GM21576 (cell line): ENCODE results near the gene ATP11B.

Source experiments
- ATAC-seq: cut with Tn5 transposase; IDR thresholded peaks from one replicate; pipeline ENCODE4 v1.9.1; 2021; ENCODE audit warnings: mild to moderate bottlenecking, moderate library complexity; ENCODE audit not compliant: unreplicated experiment

The ATP11B gene

DNA sequence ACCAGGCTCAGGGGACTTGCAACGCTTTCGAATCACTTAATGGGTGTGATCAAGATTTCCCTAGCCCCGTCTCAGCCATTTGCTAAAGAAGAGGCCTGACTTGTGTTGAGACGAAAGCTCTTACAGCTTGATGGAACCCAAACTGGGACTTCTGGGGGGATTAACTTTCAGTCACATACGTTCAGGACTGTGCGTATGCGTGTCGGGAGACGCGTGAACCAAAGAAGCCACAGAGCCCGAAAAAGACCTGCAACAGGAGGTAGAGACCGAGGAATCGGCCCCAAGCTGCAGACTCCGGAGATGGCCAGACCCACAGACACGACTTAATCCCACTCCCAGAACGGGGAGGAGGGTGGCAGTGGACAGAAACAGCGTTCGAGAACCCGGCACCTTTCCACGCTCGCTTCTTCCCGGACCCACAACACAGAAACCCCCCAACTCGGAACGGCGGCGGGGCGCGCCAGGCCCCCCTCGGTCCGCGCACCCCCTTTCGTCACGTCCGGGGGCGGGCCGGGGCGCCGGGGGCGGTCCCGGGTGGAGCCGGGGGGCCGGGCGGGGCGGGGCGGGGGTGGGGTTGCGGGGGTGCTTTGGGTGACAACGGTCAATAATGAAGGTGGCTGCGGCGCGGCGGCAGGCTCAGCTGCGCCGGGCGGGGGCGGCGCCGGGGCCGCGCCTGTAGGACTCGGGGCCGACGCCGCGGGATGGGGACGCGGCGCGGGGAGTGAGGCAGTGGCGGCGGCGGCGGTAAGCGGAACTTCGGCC is at the start of gene ATP11B:
ATP11B (plus strand) TSS at position 604 of the 762 bp plus-strand sequence. CDS start 256 bp downstream, outside the sequence.
- peak; percentile 59 for ATAC-seq

DNA sequence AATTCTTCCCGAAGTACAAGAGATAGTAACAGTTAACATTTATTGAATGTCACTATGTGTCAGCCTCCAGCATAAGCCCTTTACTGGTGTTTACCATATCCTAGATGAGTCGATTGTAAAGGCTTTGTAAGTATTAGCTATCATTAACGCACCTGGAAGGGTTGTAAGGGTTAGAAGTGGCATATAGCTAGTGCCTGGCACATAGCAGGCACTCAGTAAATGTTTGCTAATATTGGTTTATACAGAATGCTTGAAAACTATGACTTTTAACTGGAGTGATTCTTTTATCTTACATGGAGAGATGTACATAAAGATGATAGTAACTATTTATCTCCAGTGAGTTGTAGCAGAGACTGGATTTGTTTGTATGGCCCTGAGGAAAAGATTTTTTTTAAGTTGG is 46.3 kb upstream of the ATP11B start:
- no peak for ATAC-seq

DNA sequence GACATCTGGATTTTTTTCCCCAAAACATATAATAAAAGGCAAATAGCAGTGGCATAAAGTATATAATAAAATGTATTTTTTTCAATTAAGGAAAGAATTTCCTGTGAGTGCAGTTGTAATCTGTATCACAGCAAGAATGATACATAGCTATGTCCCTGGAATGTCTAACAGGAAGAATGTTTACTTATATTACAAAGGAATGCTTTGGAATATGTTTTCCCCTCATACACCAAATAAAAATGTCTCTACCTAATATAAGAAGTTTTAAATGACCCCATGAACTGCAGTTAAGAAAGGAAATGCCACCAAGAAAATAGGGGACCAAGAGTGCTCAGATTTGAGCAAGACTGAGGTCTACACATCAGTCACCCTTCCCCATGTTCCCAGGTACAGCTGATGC is 38.0 kb upstream of the ATP11B start:
- no peak for ATAC-seq

DNA sequence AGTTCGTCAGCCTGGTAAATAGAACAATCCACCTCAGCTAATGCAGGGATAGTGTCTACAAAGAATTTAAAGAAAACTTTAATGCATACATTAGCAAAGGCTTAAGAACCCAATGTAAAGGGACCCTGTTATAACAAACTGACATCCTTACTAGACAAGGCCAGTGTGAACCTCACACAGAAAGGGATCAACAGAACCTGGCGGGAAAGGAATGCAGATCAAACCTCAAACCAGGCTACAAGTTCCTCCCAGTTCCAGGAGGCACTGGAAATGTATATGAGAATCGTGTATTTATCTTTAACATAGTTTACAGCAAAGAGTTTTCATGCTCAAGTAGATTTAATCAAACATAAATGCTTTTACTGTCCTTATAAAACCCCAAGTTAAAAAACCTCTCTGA is 37.6 kb upstream of the ATP11B start:
- ATAC-seq, result no peak

DNA sequence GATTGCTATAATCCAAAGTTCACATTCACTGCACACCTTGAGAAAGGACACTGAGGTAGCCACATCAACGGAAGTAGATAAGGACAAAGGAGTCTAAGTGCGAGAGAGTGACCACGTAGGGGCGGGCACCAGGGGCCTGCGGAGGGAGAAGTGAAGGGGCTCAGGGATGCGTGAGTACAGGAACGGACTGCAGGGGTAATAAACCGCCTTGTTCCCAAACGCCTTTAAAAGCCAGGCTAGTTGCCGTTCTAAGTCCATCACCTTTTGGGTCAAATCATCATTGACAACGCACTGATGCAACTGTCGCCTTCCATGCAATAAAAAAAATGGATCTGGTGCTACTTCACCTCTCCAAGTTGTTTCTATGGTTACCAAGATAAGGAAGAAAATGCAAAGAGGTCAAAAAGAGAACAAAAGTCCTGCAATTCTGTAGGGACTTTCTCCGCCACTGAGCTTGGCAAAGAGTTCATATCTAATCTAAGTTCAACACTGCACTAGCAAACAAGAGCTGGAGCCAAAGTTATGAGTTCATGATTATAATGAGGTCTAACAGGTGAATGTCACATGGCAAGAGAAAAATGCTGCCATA is 32.6 kb upstream of the ATP11B start:
- ATAC-seq, result no peak

DNA sequence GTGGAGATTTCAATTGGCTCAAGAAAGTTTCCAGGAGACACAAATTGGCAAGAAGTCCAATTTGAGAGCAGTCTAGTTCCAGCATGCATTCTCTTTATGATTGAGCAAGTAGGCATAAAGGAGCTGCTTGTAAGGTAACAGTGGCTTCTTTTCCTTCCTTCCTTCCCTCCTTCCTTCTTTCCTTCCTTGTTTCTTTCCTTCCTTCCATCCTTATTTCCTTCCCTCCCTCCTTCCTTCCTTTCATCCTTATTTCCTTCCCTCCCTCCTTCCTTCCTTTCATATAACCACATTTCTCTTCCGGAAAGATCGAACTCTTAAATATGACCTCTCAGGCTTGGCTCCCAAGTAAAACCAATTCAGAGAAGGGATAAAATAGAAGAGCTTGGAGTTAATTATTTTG is 29.4 kb upstream of the ATP11B start:
- no peak for ATAC-seq

DNA sequence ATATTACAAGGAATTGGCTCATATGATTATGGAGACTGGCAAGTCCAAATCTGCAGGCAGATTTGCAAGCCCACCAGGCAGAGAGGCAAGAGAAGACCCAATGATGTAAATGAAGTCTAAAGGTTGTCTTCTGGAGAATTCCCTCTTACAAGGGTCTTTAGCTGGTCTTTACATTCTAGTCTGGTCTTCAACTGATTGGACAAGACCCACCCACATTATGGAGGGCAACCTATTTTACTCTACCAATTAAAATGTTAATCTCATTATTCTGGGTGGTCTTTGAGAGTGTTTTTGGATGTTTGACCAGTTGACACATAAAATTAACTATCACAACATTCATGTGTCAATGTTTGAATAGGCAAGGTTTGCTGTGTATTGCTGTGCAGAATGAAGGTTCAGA is 28.0 kb upstream of the ATP11B start:
- no peak for ATAC-seq

DNA sequence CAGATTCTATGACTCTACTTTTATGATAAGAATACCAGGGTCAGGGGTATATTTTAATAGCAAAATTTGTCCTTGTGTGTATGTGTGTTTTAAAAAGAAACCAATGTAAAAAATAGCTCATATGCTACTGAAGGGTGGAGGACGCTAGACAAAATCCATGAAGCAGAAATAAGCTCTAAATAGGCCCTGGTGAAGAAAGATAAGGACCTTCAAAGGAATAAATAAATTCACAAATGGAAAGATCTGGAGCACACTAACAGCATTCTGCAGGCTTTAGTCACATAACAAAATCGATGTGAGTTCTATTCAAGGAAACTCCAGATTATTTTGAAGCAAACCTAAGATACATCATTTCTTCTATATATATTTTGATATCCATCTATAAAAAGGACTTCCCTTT is 27.2 kb upstream of the ATP11B start:
- no peak for ATAC-seq

DNA sequence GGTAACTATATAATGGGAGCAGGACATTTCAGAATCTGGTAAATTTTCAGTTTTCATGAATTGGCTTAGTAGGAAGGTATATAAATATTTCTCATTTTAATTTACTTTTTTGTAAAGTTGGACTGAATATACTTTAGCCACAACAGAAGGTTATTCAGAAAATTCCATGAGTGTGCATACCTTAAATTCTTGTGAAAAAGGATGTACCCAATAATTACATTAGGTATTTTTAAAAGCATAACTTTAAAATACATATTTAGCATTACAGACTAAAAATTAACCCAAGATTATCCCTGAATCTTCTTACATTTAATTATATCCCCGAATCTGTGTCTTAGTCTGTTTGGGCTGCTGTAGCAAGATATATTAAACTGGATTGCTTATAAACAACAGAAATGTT is 24.9 kb upstream of the ATP11B start:
- no peak for ATAC-seq

DNA sequence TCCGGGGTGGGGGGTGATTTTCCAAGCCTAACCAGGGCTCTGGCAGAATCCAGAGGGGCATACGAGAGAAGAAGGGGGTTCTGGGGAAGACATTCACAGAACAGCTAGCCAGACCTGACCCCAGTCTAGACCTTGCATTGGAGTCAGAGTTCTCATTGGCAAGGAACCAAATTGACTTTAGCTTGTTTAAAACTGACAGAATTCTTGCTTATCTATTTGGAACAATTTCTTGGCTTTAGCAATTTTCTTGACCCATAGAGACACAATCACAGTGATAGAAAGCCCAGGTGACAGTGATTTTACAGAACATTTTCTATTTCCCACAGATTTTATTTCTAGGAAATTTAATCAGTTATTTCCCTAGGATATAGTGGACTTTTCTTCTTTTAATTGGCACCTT is 23.6 kb upstream of the ATP11B start:
- ATAC-seq, result no peak

DNA sequence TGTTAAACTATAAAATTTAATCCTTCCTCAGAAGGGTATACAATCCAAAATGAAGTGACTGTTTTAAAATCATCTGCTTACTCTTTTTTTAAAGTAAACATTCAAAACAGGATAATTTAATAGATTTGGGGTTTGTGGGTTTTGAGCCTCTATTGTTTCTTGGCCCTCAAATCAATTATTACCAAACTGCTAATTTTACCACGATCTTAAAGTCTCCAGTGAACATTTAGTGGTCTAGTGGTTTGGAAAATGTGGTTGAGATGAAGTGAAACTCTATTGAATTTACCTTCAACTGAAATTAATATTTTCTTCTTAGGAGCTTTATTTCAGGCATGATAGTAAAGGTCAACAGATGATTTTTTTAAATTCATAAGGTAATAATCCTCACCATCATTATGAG is 11.2 kb upstream of the ATP11B start:
- no peak for ATAC-seq

DNA sequence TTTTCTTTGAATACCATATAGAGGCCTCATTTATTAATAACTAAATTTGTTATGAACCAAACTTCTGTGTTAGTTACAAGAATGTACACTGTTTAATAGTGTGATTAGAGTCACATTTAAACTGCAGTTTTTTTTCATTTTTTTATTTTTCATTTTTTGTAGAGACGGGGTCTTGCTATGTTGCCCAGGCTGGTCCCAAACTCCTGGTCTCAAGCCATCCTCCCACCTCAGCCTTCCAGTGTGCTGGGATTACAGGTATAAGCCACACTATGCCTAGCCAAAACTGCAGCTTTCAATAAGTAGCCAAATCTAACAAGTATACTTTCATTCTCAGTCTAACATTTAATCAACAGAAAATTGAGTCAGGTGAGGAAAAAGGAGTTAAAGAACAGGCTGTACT is 10.2 kb upstream of the ATP11B start:
- ATAC-seq, result no peak

DNA sequence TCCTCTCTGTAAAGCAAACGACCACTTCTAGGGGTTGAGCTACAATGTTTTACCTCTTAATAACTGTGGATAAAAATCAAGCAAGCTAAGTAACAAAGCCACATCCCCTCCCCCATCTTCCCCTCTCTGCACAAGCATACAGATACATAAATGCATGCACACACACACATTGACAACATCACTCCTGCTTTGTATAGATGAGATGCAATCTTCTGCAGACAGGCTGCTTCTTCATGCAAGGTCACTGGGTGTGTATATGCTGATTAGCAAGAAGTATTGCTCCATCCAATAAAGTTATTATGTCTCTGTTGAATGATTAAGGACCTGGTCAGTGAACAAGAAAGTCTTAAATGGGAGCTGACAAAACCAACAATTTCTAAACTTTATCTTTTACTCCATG is 8.8 kb upstream of the ATP11B start:
- no peak for ATAC-seq

DNA sequence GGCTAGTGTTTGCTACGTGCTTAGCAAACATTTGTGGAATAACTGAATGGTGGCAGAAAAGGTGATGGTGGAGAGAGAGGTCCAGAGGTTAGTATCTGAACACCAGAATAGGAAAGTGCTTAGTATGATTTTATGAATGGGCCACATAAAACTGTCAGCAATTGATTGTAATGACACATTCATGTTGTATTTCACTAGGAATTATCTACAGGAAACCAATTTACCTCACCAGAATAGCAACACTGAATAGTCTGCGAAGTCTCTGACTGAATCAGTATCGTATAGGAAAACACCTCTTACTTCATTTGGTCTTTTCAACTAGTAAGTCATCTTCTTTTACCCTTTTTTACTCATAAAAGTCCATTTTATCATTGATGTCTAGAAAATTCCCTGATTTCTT is 8.2 kb upstream of the ATP11B start:
- ATAC-seq, result no peak

DNA sequence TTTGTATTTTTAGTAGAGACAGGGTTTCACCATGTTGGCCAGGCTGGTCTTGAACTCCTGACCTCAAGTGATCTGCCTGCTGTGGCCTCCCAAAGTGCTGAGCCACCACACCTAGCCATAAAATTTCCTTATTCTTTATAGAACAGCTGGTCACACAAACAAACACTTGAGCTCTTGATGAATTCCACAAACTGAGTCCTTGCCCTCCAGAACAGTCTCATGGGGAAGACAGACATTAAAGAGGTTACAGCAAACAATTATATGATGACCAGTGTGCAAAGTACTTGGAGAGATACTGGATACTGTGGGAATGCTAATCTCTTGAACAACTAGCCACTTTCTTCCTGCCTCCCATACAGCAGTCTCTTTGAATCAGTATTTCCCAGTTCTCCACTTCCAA is 7.5 kb upstream of the ATP11B start:
- no peak for ATAC-seq

DNA sequence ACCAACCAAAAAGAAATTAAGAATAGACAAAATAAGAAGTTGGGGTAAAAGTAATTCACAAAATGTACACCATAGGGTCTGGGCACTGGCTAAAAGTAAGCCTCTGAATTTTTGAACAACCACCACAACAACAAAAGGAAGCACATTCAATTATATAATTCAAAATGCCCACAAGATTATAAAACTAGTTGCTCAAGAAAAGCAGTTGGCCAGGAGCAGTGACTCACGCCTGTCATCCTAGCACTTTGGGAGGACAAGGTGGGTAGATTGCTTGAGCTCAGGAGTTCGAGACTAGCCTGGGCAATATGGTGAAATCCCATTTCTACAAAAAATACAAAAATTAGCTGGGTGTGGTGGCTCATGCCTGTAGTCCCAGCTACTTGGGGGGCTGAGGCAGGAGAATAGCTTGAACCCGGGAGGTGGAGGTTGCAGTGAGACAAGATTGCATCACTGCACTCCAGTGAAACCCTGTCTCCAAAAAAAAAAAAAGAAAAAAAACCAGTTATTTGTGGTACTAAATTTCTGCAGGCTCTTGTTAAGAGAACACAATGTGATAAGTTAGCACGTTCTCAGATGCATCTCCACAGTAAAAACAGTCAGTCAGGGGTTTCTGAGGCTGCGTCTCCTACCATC is 6.6 kb upstream of the ATP11B start:
- no peak for ATAC-seq

DNA sequence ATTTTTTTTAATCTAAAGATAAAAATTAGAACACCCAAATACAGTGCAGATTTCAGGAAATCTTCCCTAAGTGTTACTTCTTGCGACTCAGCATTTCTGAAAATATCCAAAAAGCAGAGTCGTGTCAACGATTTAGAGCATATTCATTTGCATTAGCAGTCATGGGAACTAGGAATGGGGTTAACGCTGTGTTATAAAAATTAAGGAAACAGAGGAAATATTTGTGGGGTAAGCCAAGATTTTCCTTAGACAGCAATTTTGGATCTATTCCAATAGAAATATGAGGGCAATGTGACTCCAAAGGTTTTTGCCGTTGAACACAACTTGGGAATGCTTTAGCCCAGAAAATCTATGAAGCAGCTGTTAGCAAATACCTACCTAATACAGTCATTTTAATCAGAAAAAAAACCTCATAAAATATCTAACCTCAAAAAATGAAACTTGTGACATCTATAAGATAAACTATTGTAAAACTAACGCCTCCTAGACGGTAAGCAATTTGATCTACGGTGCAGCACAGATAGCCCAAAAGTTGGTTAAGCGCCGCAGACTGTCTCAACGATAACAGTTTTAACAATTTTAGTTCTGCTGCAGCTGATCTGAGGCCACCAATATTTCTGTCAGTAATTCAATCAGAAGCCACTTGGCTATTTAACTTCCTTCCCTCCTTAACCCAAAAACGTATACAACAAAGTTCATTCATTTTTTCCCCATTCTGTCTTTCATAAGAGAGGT is 5.8 kb upstream of the ATP11B start:
- no peak for ATAC-seq

DNA sequence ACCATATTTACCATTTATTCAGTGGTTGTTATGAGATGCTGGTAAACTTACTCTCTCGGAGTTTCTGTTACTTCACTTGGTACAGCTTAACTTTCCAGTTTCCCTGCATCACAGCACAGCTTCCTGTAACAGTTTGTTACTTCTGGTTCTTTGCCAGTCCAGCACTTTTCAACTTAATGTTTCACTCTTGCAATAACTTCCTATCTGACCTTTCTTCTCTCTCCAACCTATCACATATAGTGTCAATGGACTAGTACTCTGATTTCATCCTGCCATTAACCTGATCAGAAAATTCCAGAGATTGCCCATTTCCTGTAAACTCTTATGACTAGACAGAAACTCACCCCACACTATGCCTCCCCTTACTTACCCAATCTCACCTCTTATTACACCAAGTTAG is 3.9 kb upstream of the ATP11B start:
- peak; percentile 20 for ATAC-seq

DNA sequence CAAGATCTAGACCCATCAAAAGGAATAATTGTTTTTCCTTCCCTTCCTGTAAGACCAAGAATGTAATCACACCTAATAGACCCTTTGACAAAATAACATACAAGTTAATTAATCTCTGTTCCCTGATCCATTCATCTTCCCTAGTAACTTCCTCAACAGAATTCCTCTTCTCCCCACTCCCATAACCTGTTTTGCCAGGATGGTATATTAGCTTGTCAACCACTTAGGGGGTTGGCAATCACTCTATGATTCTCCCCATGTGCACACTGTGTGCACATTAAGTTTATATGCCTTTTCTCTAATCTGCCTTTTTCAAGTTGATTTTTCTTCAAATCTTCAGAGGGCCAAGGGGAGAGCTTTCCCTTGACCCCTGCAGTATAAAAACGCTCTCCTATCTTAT is 2.7 kb upstream of the ATP11B start:
- ATAC-seq, result no peak

DNA sequence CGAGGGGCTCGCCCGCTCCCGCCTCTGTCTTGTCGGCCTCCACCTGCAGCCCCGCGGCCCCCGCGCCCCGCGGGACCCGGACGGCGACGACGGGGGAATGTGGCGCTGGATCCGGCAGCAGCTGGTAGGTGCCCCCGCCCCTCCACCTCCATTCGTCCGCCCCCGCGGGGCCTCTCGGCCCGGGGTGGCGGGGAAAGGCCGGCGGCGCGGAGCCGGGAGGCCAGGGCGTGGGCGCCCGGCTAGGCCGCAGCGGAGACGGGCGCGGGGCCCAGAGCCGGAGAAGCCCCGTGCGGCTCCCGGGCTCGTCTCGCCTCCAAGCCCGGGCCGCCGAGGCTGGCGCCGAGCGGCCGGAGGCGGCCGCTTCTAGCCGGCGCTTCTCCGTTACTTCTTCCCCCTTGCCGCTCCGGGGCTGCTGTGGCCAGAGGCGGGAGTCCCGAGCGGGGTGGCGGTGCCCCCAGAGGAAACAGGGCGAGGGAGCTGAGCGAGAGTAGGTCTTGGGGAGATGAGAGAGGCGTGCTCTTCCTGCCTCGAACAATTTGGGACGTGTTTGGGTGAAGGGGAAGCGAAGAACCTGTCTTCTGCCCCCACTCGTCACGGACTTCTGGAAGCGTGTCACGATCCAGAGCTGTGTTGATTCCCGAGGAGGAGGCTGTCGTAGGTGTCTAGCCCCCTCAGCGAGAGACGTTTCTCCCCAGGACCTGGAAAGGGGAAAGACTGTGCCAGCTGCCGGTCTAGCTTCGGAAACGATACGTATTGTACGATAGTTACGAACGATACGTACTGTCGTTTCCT is 555 bp downstream of the ATP11B start:
- ATAC-seq, result peak; percentile 22
